Large intestine (tissue), 3 donors: ENCODE measurements around the gene MAP3K14. TPM values are rescaled to one million over a fixed set of nuclear protein-coding genes. Genes with fewer than 3 reads are reported as not detected.
"Not testable (repeated sequence)": the region's sequence is repeated elsewhere in the genome, so short reads cannot be mapped to it uniquely, and the experiment has no call there.

ENCODE experiments used
- DNase-seq, 2 donors: peaks; one replicate each; pipeline versions ENCODE4 v3.0.0 to v3.0.0-alpha.2; 2013
- H3K27ac ChIP-seq: one replicate; pipeline ENCODE4 v1.5.1; 2013; ENCODE audit warnings: low read length
- H3K27me3 ChIP-seq: 2 replicates; pipeline ENCODE4 v1.6.1; 2013; ENCODE audit warnings: low read length; ENCODE audit not compliant: control insufficient read depth, insufficient read depth
- H3K36me3 ChIP-seq: 2 replicates; pipeline ENCODE4 v1.6.1; 2013; ENCODE audit warnings: low read length; ENCODE audit not compliant: control insufficient read depth, insufficient read depth
- H3K4me1 ChIP-seq: one replicate; pipeline ENCODE4 v1.6.1; 2013; ENCODE audit warnings: low read length; ENCODE audit not compliant: control insufficient read depth, insufficient read depth
- H3K4me3 ChIP-seq: one replicate; pipeline ENCODE4 v1.5.1; 2013; ENCODE audit warnings: low read length
- H3K9me3 ChIP-seq: one replicate; pipeline ENCODE4 v1.6.1; 2013; ENCODE audit warnings: mild to moderate bottlenecking, low read depth, low read length, moderate library complexity; ENCODE audit not compliant: control insufficient read depth
- WGBS: methylation state at CpG from one replicate; pipeline ENCODE4 v1.1.5; 2013; ENCODE audit warnings: low lambda C conversion rate; ENCODE audit not compliant: insufficient coverage; 5-methylcytosine and 5-hydroxymethylcytosine counted together
- polyA plus RNA-seq: library from polyadenylated mRNA; unstranded; fragments of 120-200 nt; gene quantifications from one replicate; pipeline ENCODE4 v1.2.1, GENCODE V29; 2013

The MAP3K14 gene
- polyA plus RNA-seq, 1 donor = 8.7 TPM

DNA sequence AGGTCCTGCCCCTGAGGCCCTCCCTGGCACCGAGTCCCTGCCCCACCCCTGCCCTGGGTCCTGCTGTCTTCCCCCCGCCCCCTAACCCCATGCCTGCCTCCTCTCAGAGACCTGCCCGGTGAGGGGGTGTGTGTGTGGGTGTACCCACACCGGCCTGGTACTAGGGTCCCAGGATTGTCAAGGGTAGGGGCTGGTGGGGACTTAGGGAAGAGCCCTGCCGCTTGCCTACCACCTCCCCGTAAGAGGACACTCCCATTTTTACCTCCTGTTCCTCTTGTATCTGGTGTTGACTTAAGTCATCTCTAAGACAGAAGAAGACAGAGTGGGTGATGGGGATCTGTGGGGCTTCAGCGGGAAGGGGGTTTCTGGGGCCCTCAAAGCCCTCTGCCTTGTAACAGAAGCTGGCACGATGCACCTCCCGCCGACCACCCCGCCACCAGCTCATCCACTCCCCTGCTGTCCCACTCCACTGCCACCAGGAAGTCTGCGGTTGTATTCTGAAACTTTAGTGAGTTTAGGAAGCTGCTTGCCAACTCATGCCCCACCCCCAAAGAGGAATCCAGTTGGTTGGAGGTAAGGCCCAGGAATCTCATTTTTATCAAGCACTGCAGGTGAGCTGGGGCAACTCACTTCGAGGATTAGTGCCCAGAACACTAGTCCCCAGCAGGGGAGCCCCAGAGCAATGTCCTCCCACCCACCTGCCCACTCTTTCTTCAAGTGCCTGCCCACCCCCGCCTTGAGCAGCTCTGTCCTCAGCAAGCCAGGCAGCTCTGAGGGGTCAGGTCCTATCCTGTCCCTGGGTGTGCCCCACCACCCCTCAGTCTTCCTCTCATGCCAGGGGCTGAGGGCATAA is 60.5 kb downstream of the MAP3K14 start:
- no peak for DNase-seq
- H3K9me3 ChIP-seq = no peaks in the 10 kb centered on the region
- H3K36me3 ChIP-seq = no peaks in the 10 kb centered on the region
- H3K4me3 ChIP-seq = no peak overlapping the region
- H3K4me1 ChIP-seq = no peaks in the 10 kb centered on the region
- WGBS = no CpG with 5 or more reads among the region's 14 CpGs
- no peak overlapping the region for H3K27ac ChIP-seq
- H3K27me3 ChIP-seq = no peaks in the 10 kb centered on the region

- Histone ChIP-seq H3K4me1 (no peaks in the 10 kb centered on the region), H3K4me3 (no peak overlapping the region)
- WGBS = no CpG with 5 or more reads among the region's 8 CpGs
Observed at GRCh38 chr17:45255358-45255757, 61.5 kb downstream of the MAP3K14 start.

DNA sequence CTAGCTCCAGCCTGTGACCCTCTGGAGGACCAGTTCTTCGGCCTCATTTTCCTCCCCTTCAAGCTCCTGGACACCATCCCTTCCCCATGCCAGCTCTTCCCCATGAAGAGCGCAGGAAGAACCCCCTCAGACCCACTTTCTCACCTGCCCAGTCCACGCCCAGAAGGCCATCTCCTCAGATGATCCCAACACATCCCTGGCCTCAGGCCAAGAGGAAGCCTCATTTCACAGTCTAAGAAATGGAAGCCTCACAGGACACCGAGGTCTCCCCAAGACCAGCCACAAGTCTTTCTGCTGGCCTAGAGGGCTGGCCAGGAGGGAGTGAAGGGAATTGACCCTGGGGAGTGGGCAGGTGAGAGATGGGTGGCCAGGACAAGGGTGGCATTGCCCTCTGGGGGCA is 62.9 kb downstream of the MAP3K14 start:
- DNase-seq = no peak
- no peak overlapping the region for H3K4me3 ChIP-seq

More at GRCh38 chr17:45255358-45255757, 61.5 kb downstream of the MAP3K14 start:
- H3K27me3 ChIP-seq = no peaks in the 10 kb centered on the region
- H3K36me3 ChIP-seq = no peaks in the 10 kb centered on the region
- H3K9me3 ChIP-seq = no peaks in the 10 kb centered on the region
- no peak for DNase-seq
- H3K27ac ChIP-seq = no peak overlapping the region

GRCh38 chr17:45253237-45253636 is 63.6 kb downstream of the MAP3K14 start:
- H3K9me3 ChIP-seq, H3K4me1 ChIP-seq, H3K27me3 ChIP-seq, H3K27ac ChIP-seq, H3K36me3 ChIP-seq, DNase-seq, H3K4me3 ChIP-seq: not testable (repeated sequence)
- WGBS = 94% methylated on average over 2 of the region's 7 CpGs

More for the DNA sequence above, 62.9 kb downstream of the MAP3K14 start:
- H3K27me3 ChIP-seq = no peaks in the 10 kb centered on the region
- no peak overlapping the region for H3K27ac ChIP-seq
- no peaks in the 10 kb centered on the region for H3K4me1 ChIP-seq
- no peaks in the 10 kb centered on the region for H3K36me3 ChIP-seq
- WGBS = no CpG with 5 or more reads among the region's 4 CpGs
- no peaks in the 10 kb centered on the region for H3K9me3 ChIP-seq

GRCh38 chr17:45251931-45252330 is 64.9 kb downstream of the MAP3K14 start:
- no peak overlapping the region for H3K27ac ChIP-seq
- H3K4me3 ChIP-seq = no peak overlapping the region
- no peak for DNase-seq
- peaks cover under 1% of the 10 kb centered on the region for H3K27me3 ChIP-seq
- H3K9me3 ChIP-seq = no peaks in the 10 kb centered on the region
- H3K36me3 ChIP-seq = no peaks in the 10 kb centered on the region
- WGBS = 100% methylated on average over 2 of the region's 7 CpGs
- peaks cover under 1% of the 10 kb centered on the region for H3K4me1 ChIP-seq

GRCh38 chr17:45248132-45248957 is 68.5 kb downstream of the MAP3K14 start:
- peak overlapping the region; percentile 68 for H3K4me3 ChIP-seq
- H3K4me1 ChIP-seq = peaks cover 7% of the 10 kb centered on the region
- peaks cover 12% of the 10 kb centered on the region for H3K27me3 ChIP-seq
- no CpG with 5 or more reads among the region's 39 CpGs for WGBS
- H3K9me3 ChIP-seq = no peaks in the 10 kb centered on the region
- DNase-seq = peak in 1 of 2 donors; percentile 78
- no peaks in the 10 kb centered on the region for H3K36me3 ChIP-seq
- peak overlapping the region; percentile 73 for H3K27ac ChIP-seq

DNA sequence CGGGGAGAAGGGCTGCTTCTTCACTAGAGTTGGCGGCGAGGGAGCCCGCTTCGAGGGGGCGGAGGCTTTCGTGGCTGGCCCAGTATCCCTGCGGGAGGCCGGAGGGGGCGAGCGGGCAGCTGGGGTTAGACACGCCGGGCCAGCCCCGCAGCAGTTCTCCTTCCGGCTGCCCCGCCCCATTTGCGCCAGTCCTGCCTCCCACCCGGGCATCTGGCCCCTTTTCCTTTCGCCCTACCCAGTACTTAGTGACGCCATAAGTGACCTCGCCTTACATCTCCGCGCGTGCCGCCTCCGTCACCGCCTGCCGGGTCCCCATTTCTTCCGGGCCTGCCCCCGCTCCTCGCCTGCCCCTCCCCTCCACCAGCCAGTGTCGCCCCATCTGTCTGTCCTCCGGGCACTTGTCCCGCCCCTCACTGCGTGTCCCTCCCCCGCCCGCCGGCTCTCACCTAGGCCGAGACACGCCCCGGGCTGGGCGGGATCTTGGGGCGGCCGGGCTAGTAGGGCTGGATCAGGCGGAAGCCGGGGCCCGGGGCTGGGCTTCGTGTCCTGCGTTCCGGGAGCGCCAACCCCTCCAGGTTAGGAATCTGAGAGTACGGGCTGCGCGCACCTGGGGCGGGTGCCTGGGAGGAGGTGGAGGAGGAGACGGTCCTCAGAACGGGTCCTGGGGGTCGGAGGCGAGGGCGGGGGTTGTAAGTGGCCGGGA is 69.2 kb downstream of the MAP3K14 start:
- WGBS = no CpG with 5 or more reads among the region's 61 CpGs
- peak; percentile 90 to 98 for DNase-seq
- H3K36me3 ChIP-seq = no peaks in the 10 kb centered on the region

GRCh38 chr17:45246861-45247428 is 69.9 kb downstream of the MAP3K14 start:
- DNase-seq = no peak
- WGBS = no CpG with 5 or more reads among the region's 33 CpGs

More for the DNA sequence above, 69.2 kb downstream of the MAP3K14 start:
- peak overlapping the region; percentile 68 for H3K4me3 ChIP-seq
- H3K27me3 ChIP-seq = peaks cover 12% of the 10 kb centered on the region
- H3K4me1 ChIP-seq = peaks cover 7% of the 10 kb centered on the region
- H3K27ac ChIP-seq = peak overlapping the region; percentile 73
- no peaks in the 10 kb centered on the region for H3K9me3 ChIP-seq

DNA sequence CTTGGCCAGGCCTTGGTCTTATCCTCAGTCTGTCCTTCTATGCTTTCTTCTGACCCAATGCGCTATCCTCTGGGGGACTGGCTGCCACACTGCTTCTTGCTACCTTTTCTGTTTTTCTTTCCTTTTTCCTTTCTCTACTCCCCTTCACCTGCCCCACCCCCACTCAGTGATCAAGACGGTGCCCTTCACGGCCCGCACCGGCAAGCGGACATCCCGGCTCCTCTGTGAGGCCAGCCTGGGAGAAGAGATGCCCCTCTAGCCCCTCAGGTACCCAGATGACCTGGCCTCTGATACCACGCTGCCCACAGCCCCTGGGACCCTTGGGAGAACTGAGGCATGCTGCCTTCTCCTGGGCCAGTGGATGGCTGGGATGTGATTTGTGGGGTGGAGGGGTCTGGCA is 70.5 kb downstream of the MAP3K14 start:
- Histone ChIP-seq H3K4me1 (peaks cover 9% of the 10 kb centered on the region), H3K4me3 (no peak overlapping the region), H3K9me3 (peaks cover 3% of the 10 kb centered on the region), H3K27me3 (peaks cover 23% of the 10 kb centered on the region), H3K36me3 (no peaks in the 10 kb centered on the region), H3K27ac (no peak overlapping the region)
- DNase-seq = no peak
- 100% methylated on average over 1 of the region's 8 CpGs for WGBS

More at GRCh38 chr17:45246861-45247428, 69.9 kb downstream of the MAP3K14 start:
- Histone ChIP-seq H3K4me1 (peaks cover 7% of the 10 kb centered on the region), H3K27me3 (peaks cover 19% of the 10 kb centered on the region), H3K4me3 (peak overlapping the region; percentile 68), H3K27ac (peak overlapping the region; percentile 73), H3K36me3 (no peaks in the 10 kb centered on the region), H3K9me3 (no peaks in the 10 kb centered on the region)
